HepG2 (cell line): ENCODE results near the gene FASTK. TPM values are rescaled to one million over a fixed set of nuclear protein-coding genes. Genes with fewer than 3 reads are reported as not detected.
A peak's percentile ranks its signal among the peaks of the same experiment; 100 is the strongest.

Experiments used
- EED ChIP-seq: sonication (generic); formaldehyde crosslinking; IDR thresholded peaks from 2 replicates; pipeline ENCODE4 v1.5.0; 2020; ENCODE audit warnings: mild to moderate bottlenecking, missing genetic modification reagents
- FOXA1 ChIP-seq, 2 experiments: fragments of 450-650 bp in 1 of 2; sonication (generic) in 1 of 2; formaldehyde crosslinking in 1 of 2; IDR thresholded peaks; 2 replicates each; pipeline versions ENCODE4 v1.4.0 to v1.6.1; 2016 to 2020; ENCODE audit warnings: missing genetic modification reagents in 1 of 2
- PHF21A ChIP-seq: sonication (generic); formaldehyde crosslinking; IDR thresholded peaks from 2 replicates; pipeline ENCODE4 v1.5.0; 2020; ENCODE audit warnings: mild to moderate bottlenecking, missing genetic modification reagents
- POGZ ChIP-seq: sonication (generic); formaldehyde crosslinking; IDR thresholded peaks from 2 replicates; pipeline ENCODE4 v1.4.0; 2020; ENCODE audit warnings: mild to moderate bottlenecking, missing genetic modification reagents
- RARA ChIP-seq: IDR thresholded peaks from 2 replicates; pipeline ENCODE4 v1.6.1; 2016; ENCODE audit warnings: missing genetic modification reagents, missing compliant biosample characterization
- SP1 ChIP-seq, 2 experiments: fragments of 450-650 bp in 1 of 2; sonication (generic) in 1 of 2; formaldehyde crosslinking in 1 of 2; IDR thresholded peaks; 2 replicates each; pipeline versions ENCODE4 v1.4.0 to v1.6.1; 2016 to 2020; ENCODE audit warnings: missing genetic modification reagents in 1 of 2
- XRCC5 ChIP-seq: fragments of 200-400 bp; formaldehyde crosslinking; optimal IDR thresholded peaks from 2 replicates; pipeline ENCODE3; 2017; ENCODE audit warnings: mild to moderate bottlenecking, low read length
- ZMYM2 ChIP-seq: sonication (generic); formaldehyde crosslinking; IDR thresholded peaks from 2 replicates; pipeline ENCODE4 v1.8.0; 2022; ENCODE audit warnings: mild to moderate bottlenecking, missing genetic modification reagents
- ZNF317 ChIP-seq: sonication (generic); formaldehyde crosslinking; IDR thresholded peaks from 2 replicates; pipeline ENCODE4 v1.5.0; 2020; ENCODE audit warnings: mild to moderate bottlenecking, missing genetic modification reagents
- ZNF318 ChIP-seq: sonication (generic); formaldehyde crosslinking; IDR thresholded peaks from 2 replicates; pipeline ENCODE4 v1.4.0; 2020; ENCODE audit warnings: mild to moderate bottlenecking, missing genetic modification reagents
- ZNF547 ChIP-seq: sonication (generic); formaldehyde crosslinking; IDR thresholded peaks from 2 replicates; pipeline ENCODE4 v1.5.1; 2020; ENCODE audit warnings: mild to moderate bottlenecking, missing genetic modification reagents
- ZNF615 ChIP-seq: sonication (generic); formaldehyde crosslinking; IDR thresholded peaks from 2 replicates; pipeline ENCODE4 v1.5.0; 2020; ENCODE audit warnings: mild to moderate bottlenecking, missing genetic modification reagents, borderline replicate concordance
- ZNF619 ChIP-seq: sonication (generic); formaldehyde crosslinking; IDR thresholded peaks from 2 replicates; pipeline ENCODE4 v1.4.0; 2020; ENCODE audit warnings: mild to moderate bottlenecking, missing genetic modification reagents
- ZNF788 ChIP-seq: sonication (generic); formaldehyde crosslinking; IDR thresholded peaks from 2 replicates; pipeline ENCODE4 v1.5.0; 2020; ENCODE audit warnings: mild to moderate bottlenecking, missing genetic modification reagents, borderline replicate concordance
- polyA plus RNA-seq, 8 experiments: library from polyadenylated mRNA; depleted of rRNA in 3 of 8; stranded (reverse) in 7 of 8; unstranded in 1 of 8; fragments of >200 nt; fragmentation: Illumina TruSeq in 4 of 8; extraction: Trizol in 4 of 8; gene quantifications; 2 replicates each; pipeline versions ENCODE4 v1.2.1 to v1.2.3, GENCODE V29; 2011 to 2016; ENCODE audit warnings: low read depth in 4 of 8, missing spikeins in 1 of 8, mixed read lengths in 1 of 8; ENCODE audit not compliant: insufficient read depth in 1 of 8
- total RNA-seq, 5 experiments: library from RNA; depleted of rRNA; stranded (reverse); fragments of >200 nt; fragmentation: Illumina TruSeq; extraction: Trizol; gene quantifications; 2 replicates each; pipeline ENCODE4 v1.2.3, GENCODE V29; 2016; ENCODE audit warnings: low read depth in 1 of 5
- TF ChIP-seq, protein P1 (sequence below): sonication (generic); formaldehyde crosslinking; IDR thresholded peaks from 2 replicates; pipeline ENCODE4 v1.4.0; 2020; ENCODE audit warnings: missing genetic modification reagents, mild to moderate bottlenecking, borderline replicate concordance

FASTK gene
- total and polyA plus RNA-seq, 2 of the 13 experiments (the other 11 are each of a cell fraction or from before 2014, with no cell fraction given) = 52.9 to 55.7 TPM

- TF ChIP-seq ZMYM2 (CRISPR knock-in tag) (no peak), FOXA1 (IDR thresholded peaks at IDR 0.05) (no peak), FOXA1 (CRISPR knock-in tag; IDR thresholded peaks at IDR 0.05) (0 out of 2 replicates have a peak, but pooled peaks have one; percentile 6), PHF21A (CRISPR knock-in tag) (peak; percentile 20; the same call in 1 of the 2 replicates), POGZ (CRISPR knock-in tag) (0 out of 2 replicates have a peak, but pooled peaks have one; percentile 26), XRCC5 (peak; percentile 14), ZNF788 (CRISPR knock-in tag) (peak; percentile 87), RARA (peak; percentile 35; the same call in 1 of the 2 replicates), ZNF318 (CRISPR knock-in tag) (0 out of 2 replicates have a peak, but pooled peaks have one; percentile 23), ZNF317 (CRISPR knock-in tag) (peak; percentile 40; the same call in 1 of the 2 replicates), SP1 (IDR thresholded peaks at IDR 0.05) (no peak), SP1 (CRISPR knock-in tag; IDR thresholded peaks at IDR 0.05) (peak; percentile 68), ZNF619 (peak; percentile 85; the same call in 1 of the 2 replicates), EED (CRISPR knock-in tag) (no peak), ZNF547 (CRISPR knock-in tag) (peak; percentile 64; the same call in 1 of the 2 replicates), ZNF615 (CRISPR knock-in tag) (no peak)
- TF ChIP-seq, protein P1, sequence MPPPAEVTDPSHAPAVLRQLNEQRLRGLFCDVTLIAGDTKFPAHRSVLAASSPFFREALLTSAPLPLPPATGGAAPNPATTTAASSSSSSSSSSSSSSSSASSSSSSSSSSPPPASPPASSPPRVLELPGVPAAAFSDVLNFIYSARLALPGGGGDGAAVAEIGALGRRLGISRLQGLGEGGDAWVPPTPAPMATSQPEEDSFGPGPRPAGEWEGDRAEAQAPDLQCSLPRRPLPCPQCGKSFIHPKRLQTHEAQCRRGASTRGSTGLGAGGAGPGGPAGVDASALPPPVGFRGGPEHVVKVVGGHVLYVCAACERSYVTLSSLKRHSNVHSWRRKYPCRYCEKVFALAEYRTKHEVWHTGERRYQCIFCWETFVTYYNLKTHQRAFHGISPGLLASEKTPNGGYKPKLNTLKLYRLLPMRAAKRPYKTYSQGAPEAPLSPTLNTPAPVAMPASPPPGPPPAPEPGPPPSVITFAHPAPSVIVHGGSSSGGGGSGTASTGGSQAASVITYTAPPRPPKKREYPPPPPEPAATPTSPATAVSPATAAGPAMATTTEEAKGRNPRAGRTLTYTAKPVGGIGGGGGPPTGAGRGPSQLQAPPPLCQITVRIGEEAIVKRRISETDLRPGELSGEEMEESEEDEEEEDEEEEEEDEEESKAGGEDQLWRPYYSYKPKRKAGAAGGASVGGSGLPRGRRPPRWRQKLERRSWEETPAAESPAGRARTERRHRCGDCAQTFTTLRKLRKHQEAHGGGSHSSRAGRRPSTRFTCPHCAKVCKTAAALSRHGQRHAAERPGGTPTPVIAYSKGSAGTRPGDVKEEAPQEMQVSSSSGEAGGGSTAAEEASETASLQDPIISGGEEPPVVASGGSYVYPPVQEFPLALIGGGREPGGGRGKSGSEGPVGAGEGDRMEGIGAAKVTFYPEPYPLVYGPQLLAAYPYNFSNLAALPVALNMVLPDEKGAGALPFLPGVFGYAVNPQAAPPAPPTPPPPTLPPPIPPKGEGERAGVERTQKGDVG = no peak
Measured at GRCh38 chr7:151085691-151086620, 5.3 kb upstream of the FASTK start, which contains the start of gene AGAP3 (continued).
